A673 (cell line): ENCODE data around the gene YIF1B. TPM values are rescaled to one million over a fixed set of nuclear protein-coding genes. Genes with fewer than 3 reads are reported as not detected.

Experiments
- BruUV-seq: library from RNA; stranded (reverse); fragments of 400-500 nt; replicated peaks from 2 replicates; lab custom pipeline; 2021; lab: Mats Ljungman, UMichigan
- CTCF ChIA-PET: fragments of 300-600 bp; sonication (Branson Sonifier 250); formaldehyde crosslinking; loops from one replicate; lab custom pipeline; 2022; ENCODE audit warnings: antibody characterized with exemption; lab: Charles Lee
- POLR2A ChIA-PET: fragments of 300-600 bp; sonication (Branson Sonifier 250); formaldehyde crosslinking; loops from one replicate; lab custom pipeline; 2022; ENCODE audit warnings: antibody characterized with exemption; ENCODE audit not compliant: low non-redundant PET; lab: Charles Lee
- DNase-seq: peaks from one replicate; pipeline ENCODE4 v3.0.0-alpha.2; 2015; ENCODE audit warnings: low spot score
- H3K27ac ChIP-seq: fragments of 200-600 bp; sonication (generic); 2 replicates; pipeline ENCODE4 v1.5.1; 2016; ENCODE audit warnings: mixed run types, low read depth, mild to moderate bottlenecking, mixed read lengths, antibody characterized with exemption, low read length; ENCODE audit not compliant: poor library complexity, severe bottlenecking
- H3K27me3 ChIP-seq: fragments of 200-600 bp; sonication (generic); replicated peaks from 2 replicates; pipeline ENCODE4 v1.6.1; 2017; ENCODE audit warnings: mixed run types, low read depth, mild to moderate bottlenecking, mixed read lengths, antibody characterized with exemption, low read length; ENCODE audit not compliant: insufficient read depth, poor library complexity
- H3K36me3 ChIP-seq: fragments of 200-600 bp; sonication (generic); 2 replicates; pipeline ENCODE4 v1.6.1; 2016; ENCODE audit warnings: mixed run types, mild to moderate bottlenecking, mixed read lengths, antibody characterized with exemption, low read length; ENCODE audit not compliant: insufficient read depth, poor library complexity, severe bottlenecking
- H3K4me1 ChIP-seq: fragments of 200-600 bp; sonication (generic); 2 replicates; pipeline ENCODE4 v1.6.1; 2017; ENCODE audit warnings: mixed run types, mild to moderate bottlenecking, mixed read lengths, antibody characterized with exemption, low read length; ENCODE audit not compliant: insufficient read depth, poor library complexity, severe bottlenecking
- H3K4me3 ChIP-seq: fragments of 200-600 bp; sonication (generic); 2 replicates; pipeline ENCODE4 v1.5.1; 2016; ENCODE audit warnings: low read depth, mixed run types, mild to moderate bottlenecking, mixed read lengths, low read length; ENCODE audit not compliant: poor library complexity, severe bottlenecking
- H3K9me3 ChIP-seq: fragments of 200-600 bp; sonication (generic); 2 replicates; pipeline ENCODE4 v1.6.1; 2016; ENCODE audit warnings: mixed run types, low read depth, mild to moderate bottlenecking, mixed read lengths, antibody characterized with exemption, low read length; ENCODE audit not compliant: poor library complexity, severe bottlenecking
- EZH2 ChIP-seq: fragments of 200-600 bp; sonication (generic); IDR thresholded peaks from 2 replicates; pipeline ENCODE4 v1.6.1; 2017; ENCODE audit warnings: borderline replicate concordance, low read depth, mild to moderate bottlenecking, mixed read lengths, antibody characterized with exemption, low read length; ENCODE audit not compliant: poor library complexity, severe bottlenecking
- intact Hi-C: fragments of 100-400 bp; cut with micrococcal nuclease; formaldehyde crosslinking; loops from one replicate; pipeline ENCODE4 v1.10.0; 2022; ENCODE audit not compliant: unreplicated experiment
- total RNA-seq: library from RNA; stranded (reverse); gene quantifications from 2 replicates; pipeline ENCODE4 v1.2.3, GENCODE V29; 2021
- TF ChIP-seq, protein P1 (sequence below): fragments of 300-800, 200-600 bp; sonication (generic); conservative IDR thresholded peaks from 2 replicates; pipeline ENCODE4 v1.5.1; 2017; ENCODE audit warnings: low read depth, mild to moderate bottlenecking, antibody characterized with exemption, low read length, moderate library complexity, mixed read lengths

YIF1B gene
- total RNA-seq, 1 experiment from 2014 or later = 57.6 TPM

- intact Hi-C loops = no loop called here
- Histone ChIP-seq H3K4me1 (no peaks in the 10 kb centered on the region), H3K9me3 (no peaks in the 10 kb centered on the region), H3K27ac (no peak overlapping the region), H3K27me3 (no peaks in the 10 kb centered on the region), H3K4me3 (no peak overlapping the region), H3K36me3 (no peaks in the 10 kb centered on the region)
- no TSS peak for BruUV-seq
- ChIA-PET POLR2A (no interaction called here), CTCF (no interaction called here)
- TF ChIP-seq, protein P1, sequence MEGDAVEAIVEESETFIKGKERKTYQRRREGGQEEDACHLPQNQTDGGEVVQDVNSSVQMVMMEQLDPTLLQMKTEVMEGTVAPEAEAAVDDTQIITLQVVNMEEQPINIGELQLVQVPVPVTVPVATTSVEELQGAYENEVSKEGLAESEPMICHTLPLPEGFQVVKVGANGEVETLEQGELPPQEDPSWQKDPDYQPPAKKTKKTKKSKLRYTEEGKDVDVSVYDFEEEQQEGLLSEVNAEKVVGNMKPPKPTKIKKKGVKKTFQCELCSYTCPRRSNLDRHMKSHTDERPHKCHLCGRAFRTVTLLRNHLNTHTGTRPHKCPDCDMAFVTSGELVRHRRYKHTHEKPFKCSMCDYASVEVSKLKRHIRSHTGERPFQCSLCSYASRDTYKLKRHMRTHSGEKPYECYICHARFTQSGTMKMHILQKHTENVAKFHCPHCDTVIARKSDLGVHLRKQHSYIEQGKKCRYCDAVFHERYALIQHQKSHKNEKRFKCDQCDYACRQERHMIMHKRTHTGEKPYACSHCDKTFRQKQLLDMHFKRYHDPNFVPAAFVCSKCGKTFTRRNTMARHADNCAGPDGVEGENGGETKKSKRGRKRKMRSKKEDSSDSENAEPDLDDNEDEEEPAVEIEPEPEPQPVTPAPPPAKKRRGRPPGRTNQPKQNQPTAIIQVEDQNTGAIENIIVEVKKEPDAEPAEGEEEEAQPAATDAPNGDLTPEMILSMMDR = no peak
- no peak for TF ChIP-seq EZH2
- DNase-seq = no peak
Measured at GRCh38 chr19:38306236-38306635, 9.5 kb downstream of the YIF1B start.

DNA sequence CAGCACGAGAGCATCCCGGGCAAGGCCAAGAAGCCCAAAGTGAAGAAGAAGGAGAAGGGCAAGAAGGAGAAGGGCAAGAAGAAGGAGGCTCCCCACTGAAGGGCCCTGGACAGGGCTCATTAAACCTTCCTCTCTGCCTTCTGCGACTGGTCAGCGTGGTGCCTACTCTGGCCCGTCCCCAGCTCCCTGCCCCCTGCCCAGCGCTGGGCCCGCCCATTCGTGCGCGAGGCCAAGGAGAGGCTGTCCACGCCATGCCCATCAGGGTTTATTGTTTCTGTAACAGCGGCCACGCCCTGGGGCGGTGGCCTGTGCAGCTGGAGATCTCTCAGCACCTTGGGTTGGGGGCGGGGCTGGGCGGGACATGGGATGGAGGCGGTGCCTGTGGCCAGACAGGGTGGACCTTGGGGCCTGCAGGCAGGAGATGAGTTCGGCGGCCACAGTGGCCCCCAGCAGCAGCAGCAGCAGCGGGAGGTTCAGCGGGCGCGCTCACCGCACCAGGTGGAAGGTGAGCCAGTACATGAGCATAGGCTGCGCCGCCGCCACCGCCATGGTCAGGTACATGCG is 10.8 kb downstream of the YIF1B start:
- H3K4me1 ChIP-seq = no peaks in the 10 kb centered on the region
- TF ChIP-seq, protein P1 = no peak
- no peak for TF ChIP-seq EZH2
- ChIA-PET CTCF (no interaction called here), POLR2A (no interaction called here)
- H3K36me3 ChIP-seq = no peaks in the 10 kb centered on the region
- no peaks in the 10 kb centered on the region for H3K27me3 ChIP-seq
- no peaks in the 10 kb centered on the region for H3K9me3 ChIP-seq
- no peak overlapping the region for H3K27ac ChIP-seq
- DNase-seq = no peak
- H3K4me3 ChIP-seq = no peak overlapping the region
- no TSS peak for BruUV-seq
- intact Hi-C loops = no loop called here

DNA sequence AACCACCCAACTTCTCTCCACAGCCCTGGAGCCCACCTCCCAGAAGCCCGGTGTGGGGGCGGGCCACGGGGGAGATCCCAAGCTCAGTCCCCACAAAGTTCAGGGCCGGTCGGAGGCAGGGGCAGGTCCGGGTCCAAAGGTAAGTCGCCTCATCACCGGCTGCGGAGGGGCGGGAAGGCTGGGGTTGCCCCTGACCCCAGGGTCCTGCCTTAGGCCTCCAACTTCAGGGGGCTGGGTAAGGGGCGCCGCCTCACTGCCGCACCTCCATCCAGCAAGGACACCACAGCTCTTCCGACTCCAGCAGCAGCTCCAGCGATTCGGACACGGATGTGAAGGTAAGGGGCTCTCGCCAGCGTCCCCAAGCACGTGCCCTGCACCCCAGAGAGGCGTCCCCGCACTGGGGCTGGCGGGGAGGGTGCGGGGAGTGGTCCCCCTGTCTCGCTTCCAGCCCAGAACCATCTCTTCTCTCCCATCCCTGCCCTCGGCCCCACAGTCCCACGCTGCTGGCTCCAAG is 11.3 kb downstream of the YIF1B start:
- ChIA-PET POLR2A (no interaction called here), CTCF (no interaction called here)
- BruUV-seq = no TSS peak
- no peaks in the 10 kb centered on the region for H3K4me1 ChIP-seq
- H3K36me3 ChIP-seq = no peaks in the 10 kb centered on the region
- TF ChIP-seq, protein P1 = no peak
- TF ChIP-seq EZH2 = no peak
- no peaks in the 10 kb centered on the region for H3K9me3 ChIP-seq
- H3K4me3 ChIP-seq = no peak overlapping the region
- intact Hi-C loops = no loop called here
- DNase-seq = no peak
- no peaks in the 10 kb centered on the region for H3K27me3 ChIP-seq
- no peak overlapping the region for H3K27ac ChIP-seq
